HL-60 (cell line): Measurements from ENCODE around the gene MTHFSD.
A peak's percentile ranks its signal among the peaks of the same experiment; 100 is the strongest.

Source experiments
- GABPA ChIP-seq: IDR thresholded peaks from 2 replicates; pipeline ENCODE4 v1.6.1; 2012; ENCODE audit warnings: low read depth
- POLR2AphosphoS5 ChIP-seq: IDR thresholded peaks from 2 replicates; pipeline ENCODE4 v1.6.1; 2012; ENCODE audit warnings: low read depth
- TF ChIP-seq, protein P1 (sequence below): IDR thresholded peaks from one replicate; pipeline ENCODE4 v1.5.1; 2011; ENCODE audit warnings: low read length, control low read depth, inconsistent platforms; ENCODE audit not compliant: insufficient read depth
- TF ChIP-seq, protein P2 (sequence below): IDR thresholded peaks from 2 replicates; pipeline ENCODE4 v1.6.1; 2012; ENCODE audit warnings: low read depth; ENCODE audit not compliant: insufficient replicate concordance

DNA sequence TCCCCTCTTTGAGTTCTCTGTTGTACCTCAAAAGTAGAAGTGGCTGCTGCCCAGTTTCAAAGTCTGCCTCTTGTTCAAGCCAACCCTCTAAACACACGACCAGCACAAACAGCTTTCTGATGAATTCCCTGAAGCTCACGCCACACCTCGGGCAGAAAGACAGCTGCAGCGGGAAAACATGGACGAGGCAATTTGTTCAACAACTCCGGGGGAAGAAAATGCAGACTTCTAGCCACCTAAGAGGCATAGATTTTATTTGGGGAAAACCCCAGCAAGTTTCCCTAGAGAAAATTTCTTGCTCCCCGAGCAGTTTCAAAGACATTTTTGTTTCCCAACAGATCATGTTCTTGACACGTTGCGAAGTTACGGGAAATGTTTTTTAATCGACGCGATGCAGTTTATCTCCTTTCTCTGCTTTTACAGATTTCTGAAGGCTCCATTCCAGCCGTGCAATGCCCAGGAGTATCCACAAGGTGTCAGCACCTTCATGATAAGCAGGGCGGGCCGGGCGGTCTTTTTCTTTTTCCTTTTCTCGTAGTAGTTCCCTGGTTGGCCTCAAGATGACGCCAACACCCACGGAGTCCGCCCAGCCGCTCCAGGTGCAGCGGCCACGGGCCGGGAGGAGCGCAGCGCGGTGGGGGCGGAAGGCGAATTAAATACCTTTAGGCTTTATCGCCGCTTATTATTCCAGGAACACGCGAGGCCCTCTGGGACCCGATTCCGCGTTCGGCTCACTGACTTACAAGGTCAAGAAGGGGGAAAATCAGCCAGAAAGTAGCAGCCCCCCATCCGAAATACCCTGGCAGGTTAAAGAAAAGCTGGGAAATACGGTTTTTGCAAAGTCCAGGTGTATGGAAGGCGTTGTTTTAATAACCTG is 8.7 kb upstream of the MTHFSD start:
- TF ChIP-seq, protein P1, sequence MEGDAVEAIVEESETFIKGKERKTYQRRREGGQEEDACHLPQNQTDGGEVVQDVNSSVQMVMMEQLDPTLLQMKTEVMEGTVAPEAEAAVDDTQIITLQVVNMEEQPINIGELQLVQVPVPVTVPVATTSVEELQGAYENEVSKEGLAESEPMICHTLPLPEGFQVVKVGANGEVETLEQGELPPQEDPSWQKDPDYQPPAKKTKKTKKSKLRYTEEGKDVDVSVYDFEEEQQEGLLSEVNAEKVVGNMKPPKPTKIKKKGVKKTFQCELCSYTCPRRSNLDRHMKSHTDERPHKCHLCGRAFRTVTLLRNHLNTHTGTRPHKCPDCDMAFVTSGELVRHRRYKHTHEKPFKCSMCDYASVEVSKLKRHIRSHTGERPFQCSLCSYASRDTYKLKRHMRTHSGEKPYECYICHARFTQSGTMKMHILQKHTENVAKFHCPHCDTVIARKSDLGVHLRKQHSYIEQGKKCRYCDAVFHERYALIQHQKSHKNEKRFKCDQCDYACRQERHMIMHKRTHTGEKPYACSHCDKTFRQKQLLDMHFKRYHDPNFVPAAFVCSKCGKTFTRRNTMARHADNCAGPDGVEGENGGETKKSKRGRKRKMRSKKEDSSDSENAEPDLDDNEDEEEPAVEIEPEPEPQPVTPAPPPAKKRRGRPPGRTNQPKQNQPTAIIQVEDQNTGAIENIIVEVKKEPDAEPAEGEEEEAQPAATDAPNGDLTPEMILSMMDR, result peak; percentile 77
- TF ChIP-seq POLR2AphosphoS5, result no peak
- TF ChIP-seq, protein P2, sequence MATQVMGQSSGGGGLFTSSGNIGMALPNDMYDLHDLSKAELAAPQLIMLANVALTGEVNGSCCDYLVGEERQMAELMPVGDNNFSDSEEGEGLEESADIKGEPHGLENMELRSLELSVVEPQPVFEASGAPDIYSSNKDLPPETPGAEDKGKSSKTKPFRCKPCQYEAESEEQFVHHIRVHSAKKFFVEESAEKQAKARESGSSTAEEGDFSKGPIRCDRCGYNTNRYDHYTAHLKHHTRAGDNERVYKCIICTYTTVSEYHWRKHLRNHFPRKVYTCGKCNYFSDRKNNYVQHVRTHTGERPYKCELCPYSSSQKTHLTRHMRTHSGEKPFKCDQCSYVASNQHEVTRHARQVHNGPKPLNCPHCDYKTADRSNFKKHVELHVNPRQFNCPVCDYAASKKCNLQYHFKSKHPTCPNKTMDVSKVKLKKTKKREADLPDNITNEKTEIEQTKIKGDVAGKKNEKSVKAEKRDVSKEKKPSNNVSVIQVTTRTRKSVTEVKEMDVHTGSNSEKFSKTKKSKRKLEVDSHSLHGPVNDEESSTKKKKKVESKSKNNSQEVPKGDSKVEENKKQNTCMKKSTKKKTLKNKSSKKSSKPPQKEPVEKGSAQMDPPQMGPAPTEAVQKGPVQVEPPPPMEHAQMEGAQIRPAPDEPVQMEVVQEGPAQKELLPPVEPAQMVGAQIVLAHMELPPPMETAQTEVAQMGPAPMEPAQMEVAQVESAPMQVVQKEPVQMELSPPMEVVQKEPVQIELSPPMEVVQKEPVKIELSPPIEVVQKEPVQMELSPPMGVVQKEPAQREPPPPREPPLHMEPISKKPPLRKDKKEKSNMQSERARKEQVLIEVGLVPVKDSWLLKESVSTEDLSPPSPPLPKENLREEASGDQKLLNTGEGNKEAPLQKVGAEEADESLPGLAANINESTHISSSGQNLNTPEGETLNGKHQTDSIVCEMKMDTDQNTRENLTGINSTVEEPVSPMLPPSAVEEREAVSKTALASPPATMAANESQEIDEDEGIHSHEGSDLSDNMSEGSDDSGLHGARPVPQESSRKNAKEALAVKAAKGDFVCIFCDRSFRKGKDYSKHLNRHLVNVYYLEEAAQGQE, result no peak
- TF ChIP-seq GABPA, result no peak
